Mesothelial cell of epicardium (in vitro differentiated cells): ENCODE results near the gene KLHL41. TPM values are rescaled to one million over a fixed set of nuclear protein-coding genes. Genes with fewer than 3 reads are reported as not detected.
"Not testable (repeated sequence)": the region's sequence is repeated elsewhere in the genome, so short reads cannot be mapped to it uniquely, and the experiment has no call there.

Experiments
- DNase-seq, 2 experiments: peaks; one replicate each; pipeline ENCODE4 v3.0.0; 2021; ENCODE audit warnings: low spot score in 2 of 2; ENCODE audit not compliant: unreplicated experiment in 2 of 2
- H3K27ac Mint-ChIP-seq: 2 replicates; pipeline ENCODE4 v1.8.0; 2021; ENCODE audit warnings: mixed read lengths
- H3K27me3 Mint-ChIP-seq: 2 replicates; pipeline ENCODE4 v1.8.0; 2021; ENCODE audit warnings: low read depth, mixed read lengths
- H3K36me3 Mint-ChIP-seq: 2 replicates; pipeline ENCODE4 v1.8.0; 2021; ENCODE audit warnings: mixed read lengths
- H3K4me1 Mint-ChIP-seq: 2 replicates; pipeline ENCODE4 v1.8.0; 2021; ENCODE audit warnings: mixed read lengths
- H3K4me3 Mint-ChIP-seq: 2 replicates; pipeline ENCODE4 v1.8.0; 2021; ENCODE audit warnings: mild to moderate bottlenecking, moderate library complexity, mixed read lengths
- H3K9me3 Mint-ChIP-seq: 2 replicates; pipeline ENCODE4 v1.8.0; 2021; ENCODE audit warnings: mixed read lengths
- total RNA-seq: library from RNA; stranded (reverse); gene quantifications from 3 replicates; pipeline ENCODE4 v1.2.1, GENCODE V29; 2021
- TF ChIP-seq, protein P1 (sequence below): fragments of 200-600 bp; sonication (generic); IDR thresholded peaks from one replicate; pipeline ENCODE4 v1.5.0; 2021; ENCODE audit warnings: antibody characterized with exemption; ENCODE audit not compliant: unreplicated experiment

The KLHL41 gene
- total RNA-seq, 1 donor from 2014 or later: 0.56 TPM

DNA sequence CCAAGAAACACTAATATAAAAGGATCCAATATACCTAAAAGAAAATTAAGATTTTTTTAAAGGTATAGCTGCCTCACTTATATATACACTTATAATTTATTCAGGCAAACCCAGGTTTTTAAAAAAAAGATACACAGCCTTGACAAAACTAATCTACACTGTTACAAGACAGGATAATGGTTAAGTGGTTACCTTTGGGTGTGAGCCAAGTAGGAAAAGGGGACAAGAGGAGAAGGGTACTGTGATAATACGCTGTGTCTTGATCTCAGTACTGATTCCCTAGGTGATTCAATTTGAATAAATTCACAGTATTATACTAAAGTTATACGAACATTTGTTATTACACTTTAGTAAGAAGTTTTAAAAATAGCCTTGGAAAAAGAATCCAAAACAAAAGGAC, 30.6 kb downstream of the KLHL41 start:
- no peak overlapping the region for H3K4me3 Mint-ChIP-seq

DNA sequence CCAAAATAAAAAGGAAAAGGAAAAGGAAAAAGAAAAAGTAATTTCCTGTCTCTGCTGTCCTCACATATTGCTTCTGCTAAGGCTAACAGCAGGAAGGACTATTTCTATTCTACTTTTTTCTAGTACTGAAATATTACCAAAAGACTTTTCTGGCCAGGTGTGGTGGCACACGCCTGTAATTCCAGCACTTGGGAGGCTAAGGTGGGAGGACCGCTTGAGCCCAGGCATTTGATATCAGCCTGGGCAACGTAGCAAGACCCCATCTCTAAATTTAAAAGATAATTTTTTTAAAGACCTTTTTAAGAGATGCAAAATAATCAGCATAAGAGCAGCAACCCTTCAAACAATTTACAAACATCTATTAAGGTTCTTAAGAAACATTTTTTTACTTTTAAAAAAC, 32.9 kb downstream of the KLHL41 start:
- TF ChIP-seq, protein P1, sequence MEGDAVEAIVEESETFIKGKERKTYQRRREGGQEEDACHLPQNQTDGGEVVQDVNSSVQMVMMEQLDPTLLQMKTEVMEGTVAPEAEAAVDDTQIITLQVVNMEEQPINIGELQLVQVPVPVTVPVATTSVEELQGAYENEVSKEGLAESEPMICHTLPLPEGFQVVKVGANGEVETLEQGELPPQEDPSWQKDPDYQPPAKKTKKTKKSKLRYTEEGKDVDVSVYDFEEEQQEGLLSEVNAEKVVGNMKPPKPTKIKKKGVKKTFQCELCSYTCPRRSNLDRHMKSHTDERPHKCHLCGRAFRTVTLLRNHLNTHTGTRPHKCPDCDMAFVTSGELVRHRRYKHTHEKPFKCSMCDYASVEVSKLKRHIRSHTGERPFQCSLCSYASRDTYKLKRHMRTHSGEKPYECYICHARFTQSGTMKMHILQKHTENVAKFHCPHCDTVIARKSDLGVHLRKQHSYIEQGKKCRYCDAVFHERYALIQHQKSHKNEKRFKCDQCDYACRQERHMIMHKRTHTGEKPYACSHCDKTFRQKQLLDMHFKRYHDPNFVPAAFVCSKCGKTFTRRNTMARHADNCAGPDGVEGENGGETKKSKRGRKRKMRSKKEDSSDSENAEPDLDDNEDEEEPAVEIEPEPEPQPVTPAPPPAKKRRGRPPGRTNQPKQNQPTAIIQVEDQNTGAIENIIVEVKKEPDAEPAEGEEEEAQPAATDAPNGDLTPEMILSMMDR: no peak
- H3K9me3 Mint-ChIP-seq: no peaks in the 10 kb centered on the region
- no peaks in the 10 kb centered on the region for H3K27me3 Mint-ChIP-seq
- H3K27ac Mint-ChIP-seq: no peak overlapping the region
- DNase-seq: no peak
- no peaks in the 10 kb centered on the region for H3K4me1 Mint-ChIP-seq
- peaks cover 10% of the 10 kb centered on the region for H3K36me3 Mint-ChIP-seq
- no peak overlapping the region for H3K4me3 Mint-ChIP-seq

More for the DNA sequence above, 30.6 kb downstream of the KLHL41 start:
- Mint-ChIP-seq H3K9me3 (no peaks in the 10 kb centered on the region), H3K4me1 (no peaks in the 10 kb centered on the region), H3K27me3 (no peaks in the 10 kb centered on the region), H3K36me3 (peaks cover 12% of the 10 kb centered on the region), H3K27ac (no peak overlapping the region)
- no peak for DNase-seq
- TF ChIP-seq, protein P1: no peak

- H3K27ac Mint-ChIP-seq: no peak overlapping the region
- H3K9me3 Mint-ChIP-seq: no peaks in the 10 kb centered on the region
- no peaks in the 10 kb centered on the region for H3K4me1 Mint-ChIP-seq
- peaks cover 15% of the 10 kb centered on the region for H3K36me3 Mint-ChIP-seq
- H3K4me3 Mint-ChIP-seq: no peak overlapping the region
- no peaks in the 10 kb centered on the region for H3K27me3 Mint-ChIP-seq
- no peak for DNase-seq
- TF ChIP-seq, protein P1: no peak
Measured at GRCh38 chr2:169546756-169547155, 37.3 kb downstream of the KLHL41 start.

DNA sequence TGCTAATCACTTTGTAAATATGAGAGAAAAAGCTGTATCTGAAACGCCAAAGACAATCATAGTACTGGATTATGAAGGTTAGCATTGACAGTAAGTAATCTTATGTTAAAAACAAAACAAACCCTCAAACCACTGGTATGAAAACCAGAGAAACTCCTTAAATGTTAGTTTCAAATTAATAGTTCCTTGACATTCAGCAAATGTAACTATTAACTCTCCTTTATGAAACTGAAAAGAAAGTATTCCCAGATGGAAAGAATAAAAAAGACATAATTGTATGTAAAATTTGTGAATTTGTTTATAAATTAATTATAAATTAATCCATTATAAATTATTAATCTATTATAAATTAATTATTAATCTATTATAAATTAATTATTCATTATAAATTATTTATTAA, 51.9 kb downstream of the KLHL41 start:
- H3K4me3 Mint-ChIP-seq: no peak overlapping the region
- peaks cover 18% of the 10 kb centered on the region for H3K36me3 Mint-ChIP-seq
- TF ChIP-seq, protein P1: no peak
- DNase-seq: no peak
- peaks cover 12% of the 10 kb centered on the region for H3K9me3 Mint-ChIP-seq
- H3K27me3 Mint-ChIP-seq: no peaks in the 10 kb centered on the region
- H3K27ac Mint-ChIP-seq: no peak overlapping the region
- no peaks in the 10 kb centered on the region for H3K4me1 Mint-ChIP-seq

GRCh38 chr2:169562084-169562483, 52.6 kb downstream of the KLHL41 start:
- Mint-ChIP-seq H3K36me3 (peaks cover 18% of the 10 kb centered on the region), H3K9me3 (peaks cover 12% of the 10 kb centered on the region)
- H3K4me3 Mint-ChIP-seq, H3K27me3 Mint-ChIP-seq, DNase-seq, H3K4me1 Mint-ChIP-seq, H3K27ac Mint-ChIP-seq: not testable (repeated sequence)

- Mint-ChIP-seq H3K27ac (no peak overlapping the region), H3K4me3 (no peak overlapping the region), H3K9me3 (peaks cover 12% of the 10 kb centered on the region), H3K27me3 (no peaks in the 10 kb centered on the region), H3K4me1 (no peaks in the 10 kb centered on the region), H3K36me3 (peaks cover 18% of the 10 kb centered on the region)
- no peak for DNase-seq
- TF ChIP-seq, protein P1: no peak
Measured at GRCh38 chr2:169562519-169562918, 53.0 kb downstream of the KLHL41 start.
